ENCODE results near the gene ZNF784. TPM values are rescaled to one million over a fixed set of nuclear protein-coding genes. Genes with fewer than 3 reads are reported as not detected.

Gene ZNF784
- total RNA-seq, 2 donors from 2014 or later: 6.9 to 9.6 TPM

- Histone ChIP-seq H3K36me3 (replicated peaks in 1 of 2; ENCODE audit: insufficient read depth in 1 of 2, low read depth in 2 of 2) (no peaks in the 10 kb centered on the region), H3K27me3 (no peaks in the 10 kb centered on the region), H3K9me3 (no peaks in the 10 kb centered on the region), H3K4me1 (peaks cover 32% of the 10 kb centered on the region), H3K4me3 (no peak overlapping the region), H3K27ac (no peak overlapping the region)
- DNase-seq: no peak
- intact Hi-C loops (cut with DNase I): no loop called here
- 81 to 90% methylated on average over 9 to 16 of the region's 17 CpGs for WGBS, 2 donors
- no peak for ATAC-seq
- TF ChIP-seq POLR2A (IDR thresholded peaks at IDR 0.05): no peak
- no peak for TF ChIP-seq CTCF (IDR thresholded peaks at IDR 0.05)
Measured at GRCh38 chr19:55650602-55651230, 26.4 kb upstream of the ZNF784 start.

GRCh38 chr19:55650126-55650557, 25.8 kb upstream of the ZNF784 start:
- 88 to 89% methylated on average over 4 of the region's 4 CpGs for WGBS, 2 donors
- Histone ChIP-seq H3K4me1 (peaks cover 35% of the 10 kb centered on the region), H3K9me3 (no peaks in the 10 kb centered on the region), H3K4me3 (no peak overlapping the region), H3K27me3 (no peaks in the 10 kb centered on the region), H3K27ac (no peak overlapping the region), H3K36me3 (replicated peaks in 1 of 2; ENCODE audit: insufficient read depth in 1 of 2, low read depth in 2 of 2) (no peaks in the 10 kb centered on the region)
- no peak for ATAC-seq
- no peak for TF ChIP-seq POLR2A (IDR thresholded peaks at IDR 0.05)
- TF ChIP-seq CTCF (IDR thresholded peaks at IDR 0.05): no peak
- DNase-seq: no peak
- intact Hi-C loops (cut with DNase I): no loop called here

- intact Hi-C loops (cut with DNase I): no loop called here
- peaks cover 41% of the 10 kb centered on the region for H3K4me1 ChIP-seq
- no peak for TF ChIP-seq CTCF (IDR thresholded peaks at IDR 0.05)
- TF ChIP-seq POLR2A (IDR thresholded peaks at IDR 0.05): no peak
- no peak for DNase-seq
- no peaks in the 10 kb centered on the region for H3K36me3 ChIP-seq (replicated peaks in 1 of 2; ENCODE audit: insufficient read depth in 1 of 2, low read depth in 2 of 2)
- no peak for ATAC-seq
- peak overlapping the region in 2 of 4 donors; percentile 73 to 79 for H3K27ac ChIP-seq
- no peaks in the 10 kb centered on the region for H3K9me3 ChIP-seq
- H3K4me3 ChIP-seq: no peak overlapping the region
- 83% methylated on average over 4 to 17 of the region's 17 CpGs for WGBS, 2 donors
- H3K27me3 ChIP-seq: no peaks in the 10 kb centered on the region
Measured at GRCh38 chr19:55649268-55650125, 25.1 kb upstream of the ZNF784 start.

DNA sequence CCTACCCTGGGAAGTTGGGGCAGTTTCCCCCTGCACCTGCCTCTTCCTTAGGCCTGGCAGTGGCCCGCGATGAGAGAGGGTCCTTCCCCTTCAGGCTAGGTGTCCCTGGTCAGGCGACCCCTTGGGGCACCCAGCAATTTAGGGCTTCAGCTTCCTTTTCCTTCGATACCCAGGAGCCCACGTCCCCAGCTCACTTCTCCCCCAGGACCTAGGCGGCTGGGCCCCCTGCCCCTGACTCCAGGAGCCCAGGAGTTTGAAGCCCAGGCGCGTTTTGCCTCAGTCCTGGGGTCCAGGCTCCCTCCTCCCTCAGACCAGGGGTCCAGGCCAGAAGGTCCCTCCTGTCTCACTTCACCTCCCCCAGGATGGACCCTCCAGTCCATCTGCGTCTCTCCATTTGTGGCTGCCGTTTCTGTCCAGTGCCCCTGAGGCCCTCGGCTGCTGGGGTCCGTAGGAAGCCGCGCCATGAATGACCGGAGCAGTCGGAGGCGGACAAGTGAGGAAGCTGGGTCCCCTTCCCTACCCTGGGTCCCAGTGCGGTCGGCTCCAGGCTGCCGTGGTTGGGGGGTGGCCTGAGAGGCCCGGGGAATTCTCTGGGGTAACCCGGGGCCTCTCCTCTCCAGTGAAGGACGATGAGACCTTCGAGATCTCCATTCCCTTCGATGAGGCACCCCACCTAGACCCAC, 24.4 kb upstream of the ZNF784 start:
- H3K4me3 ChIP-seq: peak overlapping the region; percentile 69 to 90
- H3K27ac ChIP-seq: peak overlapping the region; percentile 34 to 79 (median 75)
- no peaks in the 10 kb centered on the region for H3K36me3 ChIP-seq (replicated peaks in 1 of 2; ENCODE audit: insufficient read depth in 1 of 2, low read depth in 2 of 2)
- H3K4me1 ChIP-seq: peaks cover 47% of the 10 kb centered on the region
- no peaks in the 10 kb centered on the region for H3K27me3 ChIP-seq
- TF ChIP-seq POLR2A (IDR thresholded peaks at IDR 0.05) (no peak), CTCF (IDR thresholded peaks at IDR 0.05) (no peak)
- no peak for ATAC-seq
- intact Hi-C loops (cut with DNase I): no loop called here
- H3K9me3 ChIP-seq: no peaks in the 10 kb centered on the region
- DNase-seq: no peak
- WGBS, 2 donors: 34 to 53% methylated on average over 24 to 25 of the region's 25 CpGs
